ENCODE measurements around the gene CHAF1A.

Gene CHAF1A

DNA sequence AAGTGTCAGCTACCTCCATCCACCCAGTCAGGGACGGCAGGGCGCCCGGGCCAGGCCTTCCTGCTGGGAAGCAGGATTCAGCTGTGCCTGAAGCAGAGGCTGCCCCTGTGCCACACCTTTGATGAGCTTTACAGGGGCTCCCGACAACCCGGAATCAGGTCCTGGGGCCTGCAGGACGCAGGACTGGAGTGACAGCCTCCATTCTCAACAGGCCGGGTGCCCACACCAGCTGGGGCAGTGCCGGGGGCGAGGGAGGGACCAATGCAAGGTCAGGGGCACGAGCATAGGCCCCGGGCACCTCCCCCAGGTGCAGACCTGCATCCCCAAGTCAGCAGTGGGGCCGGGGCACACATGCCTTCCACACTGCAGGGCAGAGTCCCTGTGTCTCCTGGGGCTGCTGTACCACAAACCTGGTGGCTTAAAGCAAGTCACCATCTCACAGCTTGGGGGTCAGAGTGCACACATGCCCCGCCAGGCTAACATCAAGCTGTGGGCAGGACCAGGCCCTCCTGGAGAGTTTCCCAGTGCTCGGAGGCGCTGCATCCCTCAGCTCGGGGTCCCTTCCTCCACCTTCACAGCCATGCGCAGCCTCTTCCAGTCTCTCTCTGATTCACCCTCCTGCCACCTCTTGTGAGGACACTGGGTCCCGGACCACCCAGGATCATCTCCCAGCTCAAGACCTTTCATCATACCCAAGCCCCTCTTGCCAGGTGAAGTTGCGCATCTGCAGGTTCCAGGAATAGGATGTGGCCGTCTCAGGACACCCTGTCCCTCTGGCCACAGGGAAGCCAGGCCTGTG is 41.7 kb downstream of the CHAF1A start:
- DNase-seq = no peak

DNA sequence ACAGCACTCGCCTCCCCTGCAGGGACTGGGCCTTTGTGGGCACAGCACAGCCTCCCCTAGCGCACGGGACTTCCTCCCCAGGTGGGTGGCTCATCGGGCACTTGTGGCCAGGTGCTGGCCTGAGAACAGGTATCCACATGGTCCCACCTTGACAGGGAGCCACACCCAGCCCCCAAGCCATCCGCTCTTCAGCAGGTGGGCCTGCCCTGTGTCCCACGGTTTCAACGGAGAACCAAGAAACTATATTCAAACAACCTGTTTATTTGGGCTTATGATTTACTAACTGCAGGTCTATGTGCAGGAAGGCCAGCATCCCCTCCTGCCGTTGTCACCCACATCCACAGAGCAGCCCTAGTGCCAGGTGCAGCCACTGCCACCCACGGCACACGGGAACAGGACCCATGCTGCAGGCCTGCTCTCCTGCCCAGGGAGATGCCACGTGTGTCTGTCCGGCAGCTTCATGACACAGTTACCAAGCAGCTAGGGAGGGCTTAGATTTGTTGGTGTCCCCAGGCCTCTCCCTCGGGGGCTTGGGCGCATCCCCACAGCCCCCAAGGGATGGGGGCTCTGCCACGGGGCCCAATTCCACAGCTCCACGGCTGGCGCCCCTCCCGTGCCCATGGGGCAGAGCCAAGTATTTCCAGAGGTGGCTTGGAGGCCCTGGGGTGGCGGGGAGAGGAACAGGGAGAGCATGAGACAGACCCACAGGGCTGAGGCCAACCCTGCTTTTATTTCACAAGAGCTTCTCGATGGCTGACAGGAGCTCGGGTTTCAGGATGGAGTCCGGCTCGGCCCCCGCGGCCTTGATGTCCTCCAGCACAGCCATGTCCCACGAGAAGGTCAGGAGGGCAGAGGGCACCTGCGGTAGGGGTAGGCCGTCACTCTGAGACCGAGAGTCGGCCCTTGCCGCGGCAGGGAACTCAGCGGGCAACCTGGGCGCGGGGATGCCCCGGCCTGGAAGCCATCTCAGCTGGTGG is 42.6 kb downstream of the CHAF1A start:
- DNase-seq = no peak

DNA sequence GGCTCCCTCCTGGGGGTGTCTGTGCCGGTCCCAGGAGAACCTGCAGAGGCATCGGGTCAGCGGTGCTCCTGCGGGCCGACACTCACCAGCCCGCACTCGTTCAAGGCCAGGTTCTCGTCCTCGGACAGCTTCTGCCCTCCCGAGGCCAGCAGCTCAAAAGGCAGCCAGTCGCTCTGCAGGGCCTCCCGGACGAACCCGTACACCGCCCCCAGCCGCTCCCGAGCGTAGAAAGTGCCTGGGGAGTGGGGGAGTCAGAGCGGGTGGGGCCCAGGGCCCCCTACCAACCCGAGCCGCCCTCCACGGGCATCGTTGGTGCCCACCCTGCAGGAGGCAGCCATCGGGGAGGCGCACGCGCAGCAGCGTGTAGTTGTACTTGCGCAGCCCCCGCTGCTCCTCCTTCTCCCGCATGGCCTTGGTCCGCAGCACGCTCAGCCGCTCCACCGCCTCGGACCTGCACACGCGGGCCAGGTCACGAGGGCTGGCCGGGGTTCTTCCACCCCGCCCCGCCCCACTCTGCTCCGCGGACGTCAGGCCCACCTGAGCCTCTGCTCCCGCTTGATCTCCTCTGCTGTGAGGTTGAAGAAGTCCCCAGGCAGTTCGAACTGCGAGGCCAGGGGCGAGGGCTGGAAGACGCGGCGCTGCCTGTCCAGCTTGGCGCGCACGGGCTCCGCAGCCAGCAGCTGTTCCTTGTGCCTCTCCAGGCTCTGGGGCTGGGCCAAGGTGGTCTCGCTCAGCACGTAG is 43.7 kb downstream of the CHAF1A start:
- DNase-seq = no peak

DNA sequence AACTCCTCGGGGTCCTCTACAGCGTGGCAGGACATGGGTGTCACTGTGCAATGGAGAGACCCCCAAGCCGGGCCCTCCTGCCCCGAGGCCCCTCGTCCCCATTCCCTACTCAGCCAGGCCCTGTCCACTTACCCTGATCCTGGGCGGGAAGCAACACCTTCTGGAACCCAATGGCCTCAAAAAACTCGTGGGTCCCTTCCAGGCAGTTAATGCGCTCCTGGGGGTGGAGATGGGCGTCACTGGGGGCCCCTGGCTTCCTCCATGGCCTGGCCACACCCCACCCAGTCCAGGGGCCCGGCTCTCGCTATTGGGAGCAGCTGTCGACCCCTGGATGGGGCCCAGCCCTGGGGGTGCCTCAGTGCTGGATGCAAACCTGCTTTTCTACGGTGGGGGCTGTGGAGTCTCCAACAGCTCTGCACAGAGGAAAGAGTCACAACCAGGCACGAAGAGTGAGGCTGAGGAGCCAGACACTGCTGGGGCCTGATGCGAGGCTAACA is 44.3 kb downstream of the CHAF1A start:
- DNase-seq = no peak

DNA sequence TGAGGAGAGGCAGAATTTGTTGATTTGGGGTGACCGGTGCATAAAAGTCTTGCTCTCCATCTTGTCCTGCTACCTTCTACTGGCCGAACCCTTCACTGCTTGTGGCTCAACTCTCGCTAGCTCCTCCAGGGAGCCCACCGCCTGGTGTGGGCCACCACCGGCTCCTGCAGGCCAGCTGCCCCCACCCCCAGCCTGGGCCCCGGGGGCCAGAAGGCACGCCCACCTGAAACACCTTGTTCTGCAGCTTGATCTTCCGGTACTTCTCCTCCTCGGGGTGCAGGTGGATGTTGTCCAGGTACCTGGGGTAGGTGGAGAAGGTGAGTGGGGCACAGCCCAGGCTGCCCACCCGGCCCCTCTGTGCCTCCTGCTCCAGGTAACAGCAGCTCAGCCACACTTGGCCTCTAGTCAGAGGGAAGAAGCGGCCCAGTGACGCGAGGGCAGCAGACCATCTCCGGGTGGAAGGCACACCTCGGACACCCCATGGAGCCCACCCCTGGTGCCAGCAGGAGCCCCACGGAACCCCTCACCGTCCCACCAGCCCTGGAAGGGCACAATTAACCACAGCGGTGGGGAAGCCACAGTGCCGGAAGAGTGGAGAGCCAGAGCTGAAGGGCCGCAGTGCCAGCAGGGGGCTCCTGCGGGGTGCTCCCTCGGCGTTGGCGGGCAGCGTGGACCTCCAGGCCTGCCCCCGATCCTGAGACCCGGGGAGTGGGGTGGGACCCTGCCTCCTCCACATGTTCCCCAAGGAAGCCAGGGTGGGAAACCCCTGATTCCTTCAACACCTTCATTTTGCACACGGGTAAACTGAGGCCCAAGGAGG is 45.1 kb downstream of the CHAF1A start:
- no peak for DNase-seq

DNA sequence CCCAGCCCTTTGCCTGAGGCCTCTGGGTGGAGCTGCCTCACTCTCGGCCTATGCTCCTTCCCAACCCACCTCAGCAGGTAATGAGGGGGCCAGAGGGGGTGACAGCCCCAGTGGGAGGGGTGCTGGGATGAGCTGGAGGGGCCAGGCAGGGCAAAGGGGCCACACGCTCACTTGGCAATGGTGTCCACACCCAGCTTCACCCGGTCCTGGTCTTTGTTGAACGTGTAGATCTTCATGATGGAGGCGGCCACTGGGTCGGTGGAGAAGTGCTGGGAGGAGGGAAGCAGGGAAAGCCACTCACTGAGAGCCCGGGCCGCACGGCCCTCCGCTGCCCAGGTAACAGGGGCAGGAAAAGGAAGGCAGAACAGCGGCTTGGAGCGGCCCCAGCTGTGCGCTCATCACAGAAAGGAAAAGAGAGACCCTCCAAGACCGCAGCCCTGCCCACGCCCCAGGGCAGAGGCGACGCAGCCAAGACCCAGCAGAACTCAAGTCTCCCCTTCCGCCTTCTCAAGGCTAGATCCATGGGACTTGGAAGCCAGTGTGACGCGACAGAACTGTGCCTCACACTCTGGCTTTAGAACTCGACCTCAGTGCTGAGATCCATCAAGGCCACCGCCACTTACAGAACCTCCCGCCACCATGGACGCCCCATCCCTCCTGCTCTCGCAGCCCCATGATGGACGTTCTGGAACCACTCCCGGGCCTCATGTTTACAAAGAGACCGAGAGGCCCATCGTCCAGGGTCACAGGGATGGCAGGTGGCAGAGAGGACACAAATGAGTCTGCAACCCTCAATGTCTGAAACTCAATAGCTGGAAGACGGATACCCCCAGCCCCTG is 45.9 kb downstream of the CHAF1A start:
- no peak for DNase-seq

DNA sequence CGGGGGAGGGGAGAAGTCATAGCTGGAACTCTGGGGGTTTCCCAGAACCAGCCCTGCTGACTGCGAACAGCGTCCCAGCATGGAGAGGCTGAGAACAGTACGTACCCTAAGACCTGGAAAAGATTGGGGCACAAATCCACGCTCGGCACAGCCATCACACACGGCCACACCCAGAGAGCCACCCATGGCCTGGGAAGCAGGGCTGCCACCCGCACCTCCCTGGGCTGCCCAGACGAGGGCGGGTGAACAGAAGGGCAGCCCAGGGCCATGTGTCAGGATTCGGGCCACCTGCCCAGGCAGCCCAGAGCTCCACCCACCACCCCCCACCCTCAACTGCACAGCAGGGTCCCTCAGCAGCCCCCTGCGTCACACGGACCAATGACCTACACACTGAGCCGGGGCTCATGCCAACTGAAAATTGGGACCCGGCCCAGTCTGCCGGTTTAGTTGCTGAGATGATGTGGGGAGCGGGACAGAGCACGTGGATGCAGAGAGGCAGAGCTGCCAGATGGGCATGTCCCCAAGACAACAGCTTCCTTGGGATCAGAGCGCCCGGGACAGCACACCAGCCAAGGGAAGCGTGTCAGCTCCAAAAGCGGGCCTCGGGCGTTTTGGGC is 46.7 kb downstream of the CHAF1A start:
- DNase-seq = no peak

DNA sequence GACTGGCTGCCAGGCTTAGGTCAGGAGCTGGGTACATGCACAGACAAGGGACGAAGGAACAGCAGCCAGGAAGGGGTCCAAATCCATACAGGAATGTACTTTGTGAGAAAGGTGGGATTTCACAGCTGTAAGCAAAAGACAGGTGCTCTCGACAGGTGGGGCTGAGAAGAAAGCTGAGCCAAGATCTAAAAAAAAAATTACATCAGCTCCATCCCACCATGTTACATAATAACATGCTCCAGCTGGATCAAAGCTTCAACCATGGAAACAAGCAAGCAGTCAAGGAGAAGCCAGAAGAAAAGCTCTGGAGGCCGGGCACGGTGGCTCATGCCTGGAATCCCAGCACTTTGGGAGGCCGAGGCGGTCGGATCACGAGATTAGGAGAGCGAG is 47.2 kb downstream of the CHAF1A start:
- DNase-seq = no peak

DNA sequence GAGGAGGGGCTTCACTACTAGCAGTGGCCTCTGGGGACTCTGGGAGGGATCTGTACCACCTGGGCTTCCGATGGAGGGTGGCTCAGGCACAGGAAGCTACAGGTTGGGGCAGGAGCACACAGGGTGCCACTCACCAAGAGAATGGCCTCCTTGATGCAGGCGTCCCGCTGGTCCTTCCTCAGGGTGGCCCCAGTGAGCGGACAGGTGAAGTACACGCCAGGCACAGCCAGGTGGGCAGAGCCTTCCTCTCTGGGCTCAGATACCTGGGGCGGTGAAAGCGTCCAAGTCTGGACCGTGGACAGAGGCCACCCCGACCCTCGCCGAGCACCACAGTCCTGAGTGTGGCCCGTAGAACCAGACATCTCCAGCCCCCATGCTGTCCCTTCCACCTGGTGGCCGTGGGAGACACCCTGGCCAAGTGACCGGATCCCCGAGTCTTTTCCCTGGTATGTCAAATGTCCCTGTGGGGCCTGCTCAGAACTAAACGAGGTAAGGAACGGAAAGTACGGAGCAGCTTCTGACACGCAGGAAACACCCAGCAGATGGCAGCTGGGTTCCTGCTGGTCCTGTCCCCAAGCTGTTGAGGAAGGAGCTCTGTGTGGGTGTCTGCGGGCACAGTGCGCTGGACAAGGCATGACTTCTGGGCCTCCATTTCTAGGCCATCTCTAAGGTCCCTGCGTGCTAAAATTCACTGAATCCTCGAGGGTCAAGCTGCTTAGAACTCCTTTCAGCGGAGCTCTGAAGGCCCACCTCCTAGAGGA is 50.0 kb downstream of the CHAF1A start:
- DNase-seq = no peak

DNA sequence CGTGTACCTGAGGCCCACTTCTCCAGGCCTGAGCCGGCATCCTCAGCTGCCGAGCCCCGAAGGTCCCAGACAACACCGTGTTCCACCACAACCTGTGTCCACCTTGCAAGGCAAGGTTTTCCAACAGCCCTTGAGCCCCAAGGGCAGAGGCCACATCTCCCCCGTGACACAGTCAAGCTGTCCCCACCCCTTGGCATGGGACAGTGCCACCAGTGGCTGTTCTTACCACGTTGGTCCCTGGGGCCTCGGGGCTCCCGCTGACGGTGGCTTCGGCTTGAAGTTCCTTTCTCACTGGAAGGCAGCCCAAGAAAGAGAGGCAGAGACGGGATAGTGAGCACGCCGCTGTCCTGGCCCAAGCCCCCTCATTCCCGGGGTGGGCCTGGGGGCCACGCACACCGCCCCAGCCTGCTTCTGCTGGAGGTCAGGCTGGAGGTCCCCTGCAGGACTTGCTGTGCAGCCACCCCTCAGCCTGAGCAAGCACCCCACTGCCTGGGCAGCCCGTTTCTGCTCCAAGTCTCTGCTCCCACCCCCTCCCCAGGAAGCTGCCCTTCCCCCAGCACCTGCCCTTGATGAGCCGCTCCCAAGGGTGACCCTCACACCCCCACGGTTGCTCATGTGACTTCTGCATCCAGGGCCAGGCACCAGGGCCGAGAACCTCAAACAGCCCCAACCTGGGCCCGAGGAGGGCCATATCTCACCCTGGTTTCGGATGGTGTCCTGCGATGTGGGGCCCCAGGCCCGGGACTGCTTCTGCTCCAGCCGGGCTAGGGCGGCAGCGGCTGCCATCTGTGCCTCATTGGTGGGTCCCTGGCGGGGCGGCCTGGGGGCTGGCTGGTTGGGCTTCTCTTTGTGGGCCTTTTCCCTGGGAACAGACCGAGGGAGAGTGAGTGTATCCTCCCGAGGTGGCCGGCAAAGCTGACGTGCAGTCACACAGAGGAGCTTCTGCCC is 51.1 kb downstream of the CHAF1A start:
- no peak for DNase-seq

DNA sequence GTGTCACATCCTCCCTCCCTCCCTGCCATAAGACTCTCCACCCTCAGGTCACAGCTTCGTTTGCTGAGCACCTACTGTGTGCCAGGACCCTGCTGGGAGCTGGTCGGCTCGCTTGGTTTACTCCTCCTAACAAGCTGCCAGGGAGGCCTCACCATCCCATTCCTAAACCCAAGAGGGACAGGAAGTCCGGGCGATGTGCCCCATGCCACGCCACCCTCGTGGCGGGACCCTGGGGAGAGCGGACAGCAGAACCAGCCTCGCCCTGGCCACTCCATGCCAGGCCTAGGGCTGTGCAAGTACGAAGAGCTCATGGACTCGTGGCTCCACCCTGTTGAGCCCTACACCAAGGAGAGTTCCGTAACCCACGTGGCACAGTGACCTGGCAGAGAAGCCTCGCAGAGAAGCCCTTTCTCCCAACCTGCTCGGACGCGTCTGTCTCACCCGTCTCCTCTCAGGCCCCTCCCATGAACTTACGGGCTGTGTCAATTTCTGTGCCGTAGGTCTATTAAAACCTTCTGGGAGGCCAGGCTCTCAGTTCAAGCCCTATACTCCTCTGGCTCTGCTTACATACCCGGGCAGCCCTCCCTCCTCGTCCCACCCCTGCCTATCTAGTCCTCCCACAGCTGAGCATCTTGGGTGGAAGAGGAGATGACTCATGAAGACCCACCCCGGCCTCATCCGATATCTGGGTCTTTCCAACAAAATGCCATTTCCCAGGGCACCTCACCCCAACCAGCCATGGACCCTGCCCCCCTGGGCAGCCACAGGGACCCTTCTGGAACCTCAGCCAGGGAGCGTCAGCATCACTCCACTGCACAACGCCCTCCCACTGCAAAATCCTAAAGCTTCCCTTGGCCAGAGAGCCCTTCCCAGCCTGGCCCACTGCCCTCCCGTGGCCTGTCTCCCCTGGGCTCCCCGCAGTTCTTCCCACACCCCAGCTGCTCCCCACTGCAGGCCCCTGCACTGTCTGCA is 52.6 kb downstream of the CHAF1A start:
- DNase-seq = no peak

DNA sequence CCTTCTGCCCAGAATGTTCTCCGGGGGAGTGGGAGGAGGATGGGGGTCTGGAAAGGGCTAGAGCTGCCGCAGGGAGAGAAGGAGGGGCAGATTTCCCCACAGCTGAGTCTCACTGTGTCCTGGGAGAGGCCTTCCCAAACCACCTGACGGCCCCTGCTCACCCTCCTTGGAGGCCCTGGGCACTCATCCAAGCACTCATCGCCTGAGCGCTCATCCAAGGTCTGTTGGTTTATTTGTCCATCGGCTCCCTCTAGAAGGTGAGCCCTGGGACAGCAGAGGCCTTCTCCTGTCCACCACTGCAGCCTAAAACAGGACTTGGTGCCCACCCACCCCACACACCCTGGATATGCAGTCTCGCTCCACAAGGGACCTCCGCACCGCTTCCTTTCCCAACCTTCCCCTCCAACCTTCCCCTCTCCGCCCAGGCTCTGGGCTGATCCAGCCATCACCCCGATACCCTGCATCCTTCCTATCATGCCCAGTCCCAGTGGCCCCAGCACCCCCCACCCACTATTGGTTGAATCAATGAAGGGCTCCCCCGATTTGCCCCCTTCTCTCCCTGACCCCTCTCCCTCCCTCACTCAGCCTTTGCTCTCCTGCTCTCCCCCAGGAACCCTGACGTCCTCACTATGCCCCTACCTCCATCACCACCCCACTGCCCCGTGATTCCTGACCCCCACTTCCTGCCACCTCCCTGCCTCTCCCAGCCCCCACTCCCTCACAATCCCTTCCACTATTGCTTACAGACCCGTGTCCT is 53.5 kb downstream of the CHAF1A start:
- no peak for DNase-seq

DNA sequence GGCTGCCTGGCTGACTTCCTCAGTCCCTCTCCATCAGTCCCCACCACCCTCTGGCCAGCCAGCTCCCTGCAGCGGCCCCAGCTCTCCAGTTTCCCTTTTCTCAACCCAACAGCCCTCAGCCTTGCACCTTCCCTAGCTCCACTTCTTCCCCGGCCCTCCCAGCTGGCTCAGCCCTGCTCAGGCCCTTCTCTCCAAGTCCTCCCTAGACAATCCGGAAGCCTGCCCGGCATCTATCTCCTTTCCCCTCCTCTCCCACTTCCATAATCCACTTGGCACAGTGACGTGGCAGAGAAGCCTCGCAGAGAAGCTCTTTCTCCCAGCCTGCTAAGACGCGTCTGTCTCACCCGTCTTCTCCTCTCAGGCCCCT is 54.0 kb downstream of the CHAF1A start:
- no peak for DNase-seq

DNA sequence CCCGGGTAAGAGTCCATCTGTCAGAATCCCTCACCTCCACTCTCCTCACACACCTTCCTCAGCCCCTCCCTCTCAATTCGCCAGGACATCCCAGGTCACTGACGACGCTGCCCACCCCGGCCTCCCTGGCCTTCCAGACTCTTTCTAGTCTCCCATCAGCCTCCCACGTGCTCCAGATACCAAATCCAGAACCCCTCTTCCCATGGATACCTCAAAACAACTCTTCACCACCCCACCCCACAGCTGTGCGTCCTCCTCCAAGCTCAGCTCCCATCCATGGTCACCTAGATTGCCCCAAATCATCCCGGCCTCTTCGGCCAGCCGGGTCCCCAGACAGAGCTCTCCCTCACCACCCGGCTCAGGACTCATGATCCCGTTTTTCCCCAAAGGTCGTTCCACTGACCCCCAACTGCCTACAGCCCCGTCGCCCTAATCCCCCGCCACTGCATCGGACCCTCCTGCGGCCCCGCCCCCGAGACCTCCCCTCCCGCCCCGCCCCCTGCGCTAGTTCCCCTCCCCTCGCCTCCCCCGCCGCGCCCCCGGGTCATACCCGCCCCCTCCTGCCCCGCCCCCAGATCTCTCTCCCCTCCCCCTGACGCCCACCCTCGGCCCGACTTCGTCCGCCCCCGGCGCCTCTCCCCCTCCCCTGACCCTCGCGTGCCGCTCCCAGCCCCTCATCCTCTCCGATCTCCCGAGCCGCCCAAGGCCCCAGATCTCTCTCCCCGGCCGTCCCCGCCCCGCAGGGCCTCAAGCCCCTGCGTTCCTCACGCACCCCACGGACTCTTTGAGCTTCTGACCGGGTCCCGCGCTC is 54.6 kb downstream of the CHAF1A start:
- peak; percentile 57 for DNase-seq

DNA sequence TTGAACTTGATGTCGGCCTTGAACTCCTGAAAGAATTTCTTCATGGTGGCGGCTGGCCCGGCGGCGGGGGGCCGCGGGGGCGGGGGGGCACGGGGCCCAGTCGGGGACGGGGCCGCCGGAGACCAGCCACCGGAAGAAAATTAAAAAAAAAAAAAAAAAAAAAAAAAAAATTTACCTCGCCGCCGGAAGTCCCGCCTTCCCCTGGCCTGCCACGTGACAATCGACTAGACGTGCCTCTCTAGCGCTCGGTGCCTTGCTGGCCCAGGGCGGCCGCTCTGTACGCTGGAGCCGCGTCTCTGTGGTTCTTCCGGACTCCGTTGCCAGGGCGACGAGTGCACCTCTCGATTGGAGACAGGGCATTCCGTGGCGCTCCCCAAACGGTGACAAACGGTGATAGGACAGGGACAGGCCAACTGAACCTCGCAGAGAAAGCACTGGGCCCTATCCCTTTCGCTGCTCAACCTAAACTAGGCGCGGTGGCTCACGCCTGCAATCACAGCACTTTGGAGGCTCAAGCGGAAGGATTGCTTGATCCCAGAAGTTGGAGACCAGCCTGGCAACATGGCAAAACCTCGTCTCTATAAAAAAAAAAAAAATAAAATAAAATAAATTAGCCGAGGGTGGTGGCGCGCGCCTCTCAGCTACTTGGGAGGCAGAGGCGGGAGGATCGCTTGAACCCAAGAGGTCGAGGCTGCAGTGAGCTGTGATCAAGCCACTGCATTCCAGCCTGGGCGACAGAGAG is 55.4 kb downstream of the CHAF1A start, which contains the start of gene UBXN6:
TSS of gene UBXN6 (minus strand) at position 141 of the 742 bp plus-strand sequence. CDS start at position 44, 97 bp downstream.
- peak; percentile 99 for DNase-seq
